Hepatocyte (in vitro differentiated cells): ENCODE measurements around the gene CACNB4. TPM values are rescaled to one million over a fixed set of nuclear protein-coding genes. Genes with fewer than 3 reads are reported as not detected.

Source experiments
- DNase-seq: peaks from one replicate; pipeline ENCODE4 v3.0.0-alpha.2; 2016; ENCODE audit warnings: low spot score
- H2AFZ ChIP-seq: fragments of 200-600 bp; sonication (generic); 2 replicates; pipeline ENCODE4 v1.6.0; 2016; ENCODE audit warnings: antibody characterized with exemption, mild to moderate bottlenecking
- H3K27ac ChIP-seq: fragments of 200-600 bp; sonication (generic); 2 replicates; pipeline ENCODE4 v1.5.1; 2016; ENCODE audit warnings: mild to moderate bottlenecking
- H3K27me3 ChIP-seq: fragments of 200-600 bp; sonication (generic); 2 replicates; pipeline ENCODE4 v1.6.1; 2016
- H3K36me3 ChIP-seq: fragments of 200-600 bp; sonication (generic); replicated peaks from 2 replicates; pipeline ENCODE4 v1.5.1; 2016; ENCODE audit warnings: low read depth; ENCODE audit not compliant: insufficient read depth
- H3K4me1 ChIP-seq: fragments of 200-600 bp; sonication (generic); 2 replicates; pipeline ENCODE4 v1.5.1; 2016; ENCODE audit warnings: mild to moderate bottlenecking, moderate library complexity; ENCODE audit not compliant: insufficient read depth
- H3K4me2 ChIP-seq: fragments of 200-600 bp; sonication (generic); 2 replicates; pipeline ENCODE4 v1.6.0; 2016
- H3K4me3 ChIP-seq: fragments of 200-600 bp; sonication (generic); 2 replicates; pipeline ENCODE4 v1.5.1; 2016; ENCODE audit warnings: mild to moderate bottlenecking
- H3K79me2 ChIP-seq: fragments of 200-600 bp; sonication (generic); 2 replicates; pipeline ENCODE4 v1.6.0; 2017; ENCODE audit warnings: mild to moderate bottlenecking
- H3K9me2 ChIP-seq: fragments of 200-600 bp; sonication (generic); replicated peaks from 2 replicates; pipeline ENCODE4 v1.6.0; 2017; ENCODE audit warnings: mild to moderate bottlenecking; ENCODE audit not compliant: insufficient read depth
- H3K9me3 ChIP-seq: fragments of 200-600 bp; sonication (generic); 2 replicates; pipeline ENCODE4 v1.5.1; 2016; ENCODE audit warnings: low read depth, mild to moderate bottlenecking
- H4K20me1 ChIP-seq: fragments of 200-600 bp; sonication (generic); 2 replicates; pipeline ENCODE4 v1.6.0; 2016; ENCODE audit warnings: mild to moderate bottlenecking; ENCODE audit not compliant: insufficient read depth, poor library complexity, severe bottlenecking
- EZH2 ChIP-seq: fragments of 200-600 bp; sonication (generic); IDR thresholded peaks from 2 replicates; pipeline ENCODE4 v1.6.1; 2016; ENCODE audit warnings: antibody characterized with exemption, mild to moderate bottlenecking, borderline replicate concordance
- EZH2phosphoT487 ChIP-seq: fragments of 200-600 bp; sonication (generic); IDR thresholded peaks from one replicate; pipeline ENCODE4 v1.6.1; 2018; ENCODE audit warnings: antibody characterized with exemption, mild to moderate bottlenecking, low read depth, moderate library complexity; ENCODE audit not compliant: unreplicated experiment, severe bottlenecking
- WGBS: methylation state at CpG from one replicate; pipeline ENCODE4 v1.1.6; 2016; ENCODE audit warnings: low lambda C conversion rate; ENCODE audit errors: missing lambda C conversion rate; 5-methylcytosine and 5-hydroxymethylcytosine counted together
- polyA plus RNA-seq: library from polyadenylated mRNA; unstranded; fragments of >200 nt; fragmentation: Nextera tagmentation; extraction: Ambion mirVana; gene quantifications from 2 replicates; pipeline ENCODE4 v1.2.1, GENCODE V29; 2016
- total RNA-seq: library from RNA; depleted of rRNA; stranded (reverse); fragments of >200 nt; gene quantifications from 2 replicates; pipeline ENCODE4 v1.2.3, GENCODE V29; 2014
- TF ChIP-seq, protein P1 (sequence below): fragments of 200-600 bp; sonication (generic); IDR thresholded peaks from 2 replicates; pipeline ENCODE4 v1.5.1; 2016; ENCODE audit warnings: antibody characterized with exemption, mild to moderate bottlenecking; ENCODE audit not compliant: poor library complexity

The CACNB4 gene
- total and polyA plus RNA-seq, 2 experiments from 2014 or later: 0.85 to 4.0 TPM

DNA sequence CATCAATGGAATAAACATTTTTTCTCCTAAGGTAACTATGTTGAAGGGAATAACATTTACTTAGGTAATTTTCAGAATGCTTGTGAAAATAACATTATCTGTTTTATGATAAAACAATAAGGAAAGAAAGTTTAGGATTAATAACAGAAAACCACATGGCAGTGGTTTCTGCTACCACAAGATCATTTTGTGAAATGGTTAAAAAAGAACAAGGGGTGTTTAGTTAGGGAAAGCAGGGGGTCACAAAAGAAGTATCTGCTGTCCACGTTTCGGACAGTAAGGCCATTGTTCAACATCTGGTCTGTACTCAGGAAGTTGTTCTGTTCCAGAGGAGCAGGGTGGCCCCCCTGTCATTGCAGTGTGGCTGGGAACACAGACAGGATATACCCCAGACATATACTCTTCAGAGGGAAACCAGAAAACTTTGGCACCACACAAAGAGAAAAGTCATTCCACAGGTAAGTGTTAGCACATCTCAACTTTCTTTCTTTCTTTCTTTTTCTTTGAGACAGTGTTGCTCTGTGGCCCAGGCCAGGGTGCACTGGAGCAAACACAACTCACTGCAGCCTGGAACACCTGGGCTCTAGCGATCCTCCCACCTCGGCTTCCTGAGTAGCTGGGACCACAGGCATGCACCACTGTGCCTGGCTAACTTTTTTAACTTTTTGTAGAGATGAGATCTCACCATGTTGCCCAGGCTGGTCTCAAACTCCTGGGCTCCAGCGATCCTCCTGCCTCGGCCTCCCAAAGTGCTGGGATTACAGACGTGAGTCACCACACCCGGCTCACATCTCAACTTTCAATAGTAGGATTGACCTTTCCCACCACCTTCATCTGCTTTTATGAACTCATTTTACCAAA, 255.8 kb downstream of the CACNB4 start:
- Histone ChIP-seq H3K79me2 (no peaks in the 10 kb centered on the region), H4K20me1 (no peaks in the 10 kb centered on the region), H3K9me3 (no peaks in the 10 kb centered on the region), H3K27ac (no peak overlapping the region), H3K4me1 (no peaks in the 10 kb centered on the region), H3K36me3 (no peaks in the 10 kb centered on the region), H3K4me2 (no peak overlapping the region), H3K9me2 (no peaks in the 10 kb centered on the region), H3K27me3 (no peaks in the 10 kb centered on the region), H3K4me3 (no peak overlapping the region), H2AFZ (no peak overlapping the region)
- DNase-seq: no peak
- TF ChIP-seq EZH2 (no peak), EZH2phosphoT487 (no peak)
- TF ChIP-seq, protein P1, sequence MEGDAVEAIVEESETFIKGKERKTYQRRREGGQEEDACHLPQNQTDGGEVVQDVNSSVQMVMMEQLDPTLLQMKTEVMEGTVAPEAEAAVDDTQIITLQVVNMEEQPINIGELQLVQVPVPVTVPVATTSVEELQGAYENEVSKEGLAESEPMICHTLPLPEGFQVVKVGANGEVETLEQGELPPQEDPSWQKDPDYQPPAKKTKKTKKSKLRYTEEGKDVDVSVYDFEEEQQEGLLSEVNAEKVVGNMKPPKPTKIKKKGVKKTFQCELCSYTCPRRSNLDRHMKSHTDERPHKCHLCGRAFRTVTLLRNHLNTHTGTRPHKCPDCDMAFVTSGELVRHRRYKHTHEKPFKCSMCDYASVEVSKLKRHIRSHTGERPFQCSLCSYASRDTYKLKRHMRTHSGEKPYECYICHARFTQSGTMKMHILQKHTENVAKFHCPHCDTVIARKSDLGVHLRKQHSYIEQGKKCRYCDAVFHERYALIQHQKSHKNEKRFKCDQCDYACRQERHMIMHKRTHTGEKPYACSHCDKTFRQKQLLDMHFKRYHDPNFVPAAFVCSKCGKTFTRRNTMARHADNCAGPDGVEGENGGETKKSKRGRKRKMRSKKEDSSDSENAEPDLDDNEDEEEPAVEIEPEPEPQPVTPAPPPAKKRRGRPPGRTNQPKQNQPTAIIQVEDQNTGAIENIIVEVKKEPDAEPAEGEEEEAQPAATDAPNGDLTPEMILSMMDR: no peak
- WGBS: 80% methylated on average over 8 of the region's 8 CpGs

DNA sequence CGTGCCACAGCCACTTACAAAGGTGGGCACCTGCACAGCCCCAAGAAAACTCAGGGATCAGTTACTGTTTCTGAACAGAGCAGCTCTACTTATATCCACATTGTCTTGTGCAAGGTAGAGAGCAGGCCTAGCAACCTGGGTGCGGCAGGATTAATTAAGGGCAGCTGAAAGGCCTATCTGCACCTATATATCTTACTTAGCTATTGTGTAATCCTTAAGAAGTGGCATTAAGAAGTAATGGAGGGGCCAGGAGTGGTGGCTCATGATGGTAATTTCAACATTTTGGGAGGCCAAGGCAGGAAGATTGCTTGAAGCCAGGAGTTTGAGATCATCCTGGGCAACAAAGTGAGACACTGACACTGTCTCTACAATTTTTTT, 257.8 kb downstream of the CACNB4 start:
- no peaks in the 10 kb centered on the region for H3K9me3 ChIP-seq

DNA sequence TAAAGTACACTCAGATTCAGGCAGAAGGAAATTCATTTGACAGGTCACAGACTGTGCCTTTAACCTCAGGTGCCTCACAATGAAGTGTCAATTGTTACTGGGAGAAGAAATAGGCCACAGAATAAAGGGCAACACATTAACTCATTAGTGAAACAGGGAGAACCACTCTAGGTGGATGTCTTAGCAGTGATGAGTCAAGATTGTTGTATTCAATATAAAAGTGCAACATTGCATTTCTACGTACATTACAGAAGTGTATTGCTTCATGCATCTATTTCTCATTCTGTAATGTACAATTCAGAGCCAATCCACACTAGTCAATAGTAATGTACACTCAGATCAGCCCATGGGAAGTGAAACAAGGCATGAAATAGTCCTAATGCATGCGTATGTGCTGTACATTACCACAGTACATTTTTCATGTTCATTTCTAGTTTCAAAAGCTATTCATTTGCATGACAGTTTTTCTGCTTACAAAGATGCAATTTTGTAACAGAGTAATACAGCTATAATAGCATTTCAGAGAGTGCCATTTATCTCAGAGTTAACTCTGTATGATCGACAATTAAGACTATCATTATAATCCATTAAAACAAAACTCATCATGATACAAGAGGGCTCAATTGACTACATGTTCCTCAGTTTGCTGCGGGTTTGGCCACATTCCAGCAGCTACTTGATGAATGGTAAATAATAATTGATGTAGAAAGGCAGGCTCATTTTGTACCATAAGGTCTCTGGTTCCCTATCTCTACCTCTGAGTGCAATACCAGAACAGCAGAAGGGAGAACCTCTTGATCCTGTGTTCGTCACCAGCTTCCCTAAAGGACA, 258.4 kb downstream of the CACNB4 start:
- Histone ChIP-seq H2AFZ (no peak overlapping the region), H4K20me1 (no peaks in the 10 kb centered on the region), H3K27ac (no peak overlapping the region), H3K79me2 (no peaks in the 10 kb centered on the region), H3K36me3 (no peaks in the 10 kb centered on the region), H3K9me2 (no peaks in the 10 kb centered on the region), H3K27me3 (no peaks in the 10 kb centered on the region), H3K4me2 (no peak overlapping the region), H3K9me3 (no peaks in the 10 kb centered on the region), H3K4me3 (no peak overlapping the region), H3K4me1 (no peaks in the 10 kb centered on the region)
- TF ChIP-seq EZH2 (no peak), EZH2phosphoT487 (no peak)
- TF ChIP-seq, protein P1: no peak
- 85% methylated on average over 5 of the region's 5 CpGs for WGBS
- DNase-seq: no peak

More for the DNA sequence above, 257.8 kb downstream of the CACNB4 start:
- Histone ChIP-seq H3K4me1 (no peaks in the 10 kb centered on the region), H3K4me2 (no peak overlapping the region), H4K20me1 (no peaks in the 10 kb centered on the region), H3K4me3 (no peak overlapping the region), H3K79me2 (no peaks in the 10 kb centered on the region), H3K36me3 (no peaks in the 10 kb centered on the region), H3K27ac (no peak overlapping the region), H2AFZ (no peak overlapping the region), H3K9me2 (no peaks in the 10 kb centered on the region), H3K27me3 (no peaks in the 10 kb centered on the region)
- 89% methylated on average over 2 of the region's 2 CpGs for WGBS
- TF ChIP-seq, protein P1: no peak
- TF ChIP-seq EZH2phosphoT487: no peak
- TF ChIP-seq EZH2: no peak
- no peak for DNase-seq
